ENCODE results near the gene ZBTB7C. TPM values are rescaled to one million over a fixed set of nuclear protein-coding genes. Genes with fewer than 3 reads are reported as not detected.
"Not testable (repeated sequence)": the region's sequence is repeated elsewhere in the genome, so short reads cannot be mapped to it uniquely, and the experiment has no call there.

The ZBTB7C gene
- polyA plus RNA-seq, 1 experiment, result not detected

DNA sequence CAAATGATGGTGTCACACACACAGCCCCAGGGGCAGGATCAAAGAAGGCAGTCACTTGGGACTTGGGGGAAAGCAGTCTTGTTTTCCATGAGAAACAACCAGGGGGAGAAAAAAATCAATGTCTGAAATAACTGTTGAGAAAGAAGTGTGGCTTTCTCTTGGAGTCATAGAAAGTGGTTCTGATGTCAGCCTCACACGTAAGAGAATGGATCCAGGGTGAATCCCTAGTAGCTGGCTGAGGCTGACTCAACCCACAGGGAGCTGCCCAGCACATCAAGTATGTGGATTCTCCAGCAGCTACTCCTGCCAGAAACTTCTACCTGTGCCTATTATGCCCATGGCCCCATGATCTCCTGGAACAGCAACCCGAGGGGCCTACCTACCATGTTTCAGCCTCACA is 33.6 kb upstream of the ZBTB7C start:
- CTCF ChIA-PET, result interaction anchor here (1.2 to 2.1 kb wide), 4 partner anchors 15 to 410 kb away, joined by 3 to 6 read pairs (median 5); no protein-coding TSS in a partner anchor
- no peaks in the 10 kb centered on the region for H3K36me3 ChIP-seq (ENCODE audit: control insufficient read depth, insufficient read depth, low read length)
- TF ChIP-seq CTCF (IDR thresholded peaks at IDR 0.05; ENCODE audit: insufficient read depth, low read depth, low read length), result no peak
- POLR2A ChIA-PET, result no interaction called here
- no peak for DNase-seq (ENCODE audit: low read depth)
- peaks cover 37% of the 10 kb centered on the region for H3K27me3 ChIP-seq (ENCODE audit: control insufficient read depth, insufficient read depth, low read length)
- H3K4me3 ChIP-seq (ENCODE audit: low read depth, low read length), result no peak overlapping the region

GRCh38 chr18:48441405-48441881 is 32.3 kb upstream of the ZBTB7C start:
- H3K4me3 ChIP-seq (ENCODE audit: low read depth, low read length), result no peak overlapping the region
- DNase-seq (ENCODE audit: low read depth), result no peak
- ChIA-PET CTCF (interaction anchor here (2.1 kb wide), 2 partner anchors 30 to 211 kb away, joined by 6 to 8 read pairs; no protein-coding TSS in a partner anchor), POLR2A (no interaction called here)
- no peaks in the 10 kb centered on the region for H3K36me3 ChIP-seq (ENCODE audit: control insufficient read depth, insufficient read depth, low read length)
- H3K27me3 ChIP-seq (ENCODE audit: control insufficient read depth, insufficient read depth, low read length), result peaks cover 36% of the 10 kb centered on the region
- no peak for TF ChIP-seq CTCF (IDR thresholded peaks at IDR 0.05; ENCODE audit: insufficient read depth, low read depth, low read length)

GRCh38 chr18:48440924-48441323 is 31.7 kb upstream of the ZBTB7C start:
- Histone ChIP-seq H3K27me3 (ENCODE audit: control insufficient read depth, insufficient read depth, low read length) (peaks cover 38% of the 10 kb centered on the region), H3K4me3 (ENCODE audit: low read depth, low read length) (no peak overlapping the region), H3K36me3 (ENCODE audit: control insufficient read depth, insufficient read depth, low read length) (no peaks in the 10 kb centered on the region)
- ChIA-PET POLR2A (no interaction called here), CTCF (interaction anchor here (2.1 kb wide), 2 partner anchors 29 to 210 kb away, joined by 6 to 8 read pairs; no protein-coding TSS in a partner anchor)
- TF ChIP-seq CTCF (IDR thresholded peaks at IDR 0.05; ENCODE audit: insufficient read depth, low read depth, low read length), result no peak
- DNase-seq (ENCODE audit: low read depth), result no peak

DNA sequence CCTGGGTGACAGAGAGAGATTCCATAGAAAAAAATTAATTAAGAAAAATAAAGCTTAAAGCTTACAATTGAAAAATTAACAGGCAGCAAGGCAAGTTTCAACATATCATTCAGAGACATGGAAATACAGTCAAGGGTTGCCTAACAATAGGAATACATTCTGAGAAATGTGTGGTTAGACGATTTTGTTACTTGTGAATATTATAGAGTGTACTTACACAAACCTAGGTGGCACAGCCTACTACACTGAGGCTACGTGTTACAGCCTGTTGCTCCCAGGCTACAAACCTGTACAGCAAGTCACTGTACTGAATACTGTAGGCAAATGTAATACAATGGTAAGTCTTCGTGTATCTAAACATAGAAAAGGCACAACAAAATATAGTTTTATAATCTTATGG is 27.7 kb upstream of the ZBTB7C start:
- no peak for TF ChIP-seq CTCF (IDR thresholded peaks at IDR 0.05; ENCODE audit: insufficient read depth, low read depth, low read length)
- Histone ChIP-seq H3K4me3 (ENCODE audit: low read depth, low read length) (no peak overlapping the region), H3K27me3 (ENCODE audit: control insufficient read depth, insufficient read depth, low read length) (peaks cover 28% of the 10 kb centered on the region), H3K36me3 (ENCODE audit: control insufficient read depth, insufficient read depth, low read length) (no peaks in the 10 kb centered on the region)
- ChIA-PET POLR2A (no interaction called here), CTCF (interaction anchor here (0.9 to 4.9 kb wide), 2 partner anchors 9 kb away, joined by 3 to 45 read pairs; no protein-coding TSS in a partner anchor)
- no peak for DNase-seq (ENCODE audit: low read depth)

DNA sequence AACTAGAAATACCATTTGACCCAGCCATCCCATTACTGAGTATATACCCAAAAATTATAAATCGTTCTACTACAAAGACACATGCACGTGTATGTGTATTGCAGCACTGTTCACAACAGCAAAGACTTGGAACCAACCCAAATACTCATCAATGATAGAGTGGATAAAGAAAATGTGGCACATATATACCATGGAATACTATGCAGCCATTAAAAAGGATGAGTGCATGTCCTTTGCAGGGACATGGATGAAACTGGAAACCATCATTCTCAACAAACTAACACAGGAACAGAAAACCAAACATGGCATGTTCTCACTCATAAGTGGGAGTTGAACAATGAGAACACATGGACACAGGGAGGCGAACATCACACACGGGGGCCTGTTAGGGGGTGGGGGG is 25.2 kb upstream of the ZBTB7C start:
- H3K4me3 ChIP-seq (ENCODE audit: low read depth, low read length); DNase-seq (ENCODE audit: low read depth); H3K36me3 ChIP-seq (ENCODE audit: control insufficient read depth, insufficient read depth, low read length); POLR2A ChIA-PET: not testable (repeated sequence)
- peaks cover 14% of the 10 kb centered on the region for H3K27me3 ChIP-seq (ENCODE audit: control insufficient read depth, insufficient read depth, low read length)
- CTCF ChIA-PET, result interaction anchor here (0.6 to 4.9 kb wide), 2 partner anchors 12 to 678 kb away, joined by 3 to 45 read pairs; no protein-coding TSS in a partner anchor

- DNase-seq (ENCODE audit: low read depth), result no peak
- POLR2A ChIA-PET, result no interaction called here
- CTCF ChIA-PET, result interaction anchor here (0.6 to 1.0 kb wide), 2 partner anchors 12 to 677 kb away, joined by 3 read pairs; no protein-coding TSS in a partner anchor
Measured at GRCh38 chr18:48433541-48433940, 24.4 kb upstream of the ZBTB7C start.

More at GRCh38 chr18:48433541-48433940, 24.4 kb upstream of the ZBTB7C start:
- Histone ChIP-seq H3K27me3 (ENCODE audit: control insufficient read depth, insufficient read depth, low read length) (peaks cover 14% of the 10 kb centered on the region), H3K36me3 (ENCODE audit: control insufficient read depth, insufficient read depth, low read length) (no peaks in the 10 kb centered on the region), H3K4me3 (ENCODE audit: low read depth, low read length) (no peak overlapping the region)
- TF ChIP-seq CTCF (IDR thresholded peaks at IDR 0.05; ENCODE audit: insufficient read depth, low read depth, low read length), result no peak
